Measurements from ENCODE around the gene RAB1B.

The RAB1B gene

DNA sequence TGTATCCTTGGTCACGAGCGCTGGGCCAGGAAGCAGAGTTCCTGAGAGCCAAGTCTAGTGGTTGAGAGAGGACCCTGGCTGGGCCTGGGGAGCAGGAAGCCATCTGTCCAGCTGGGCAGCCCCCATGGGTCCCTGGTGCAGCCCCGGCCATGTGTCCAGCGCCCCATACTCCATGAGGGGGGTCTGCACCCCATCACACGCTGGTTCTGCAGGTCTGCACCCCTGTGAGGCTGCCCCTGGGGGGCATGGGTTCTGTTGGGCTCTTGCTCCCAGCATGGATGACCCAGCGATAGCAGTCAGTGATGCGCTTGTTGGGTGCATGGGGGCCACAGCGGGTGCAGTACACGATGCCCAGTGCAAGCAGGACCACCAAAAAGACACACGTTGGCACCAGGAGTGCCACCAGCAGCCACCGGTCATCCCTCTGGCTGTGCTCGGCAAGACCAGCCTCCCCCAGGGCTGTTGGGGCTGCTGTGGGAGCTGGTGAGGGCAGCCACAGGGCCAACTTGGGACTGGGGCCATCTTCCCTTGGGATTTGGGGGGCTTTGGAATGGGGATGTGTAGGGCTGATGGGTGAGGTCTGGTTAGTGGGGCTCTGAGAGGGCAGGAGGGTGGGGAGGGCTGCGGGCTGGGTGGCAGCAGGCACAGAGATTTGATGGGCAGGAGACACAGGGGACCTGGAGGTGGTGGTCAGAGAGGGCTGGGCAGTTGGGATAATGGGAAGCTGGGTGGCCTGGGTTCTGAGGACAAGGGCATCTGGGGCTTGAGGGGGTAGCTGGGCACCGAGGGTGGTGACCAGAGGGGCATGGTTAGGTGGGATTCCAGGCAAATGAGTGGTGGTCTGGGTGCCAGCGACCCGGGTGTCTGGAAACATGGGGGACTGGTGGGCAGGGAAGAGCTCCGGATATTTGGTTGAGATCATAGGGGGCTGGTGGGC is 46.4 kb downstream of the RAB1B start:
- DNase-seq (ENCODE audit: low read depth): no peak
- TF ChIP-seq, protein P1, sequence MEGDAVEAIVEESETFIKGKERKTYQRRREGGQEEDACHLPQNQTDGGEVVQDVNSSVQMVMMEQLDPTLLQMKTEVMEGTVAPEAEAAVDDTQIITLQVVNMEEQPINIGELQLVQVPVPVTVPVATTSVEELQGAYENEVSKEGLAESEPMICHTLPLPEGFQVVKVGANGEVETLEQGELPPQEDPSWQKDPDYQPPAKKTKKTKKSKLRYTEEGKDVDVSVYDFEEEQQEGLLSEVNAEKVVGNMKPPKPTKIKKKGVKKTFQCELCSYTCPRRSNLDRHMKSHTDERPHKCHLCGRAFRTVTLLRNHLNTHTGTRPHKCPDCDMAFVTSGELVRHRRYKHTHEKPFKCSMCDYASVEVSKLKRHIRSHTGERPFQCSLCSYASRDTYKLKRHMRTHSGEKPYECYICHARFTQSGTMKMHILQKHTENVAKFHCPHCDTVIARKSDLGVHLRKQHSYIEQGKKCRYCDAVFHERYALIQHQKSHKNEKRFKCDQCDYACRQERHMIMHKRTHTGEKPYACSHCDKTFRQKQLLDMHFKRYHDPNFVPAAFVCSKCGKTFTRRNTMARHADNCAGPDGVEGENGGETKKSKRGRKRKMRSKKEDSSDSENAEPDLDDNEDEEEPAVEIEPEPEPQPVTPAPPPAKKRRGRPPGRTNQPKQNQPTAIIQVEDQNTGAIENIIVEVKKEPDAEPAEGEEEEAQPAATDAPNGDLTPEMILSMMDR (conservative IDR thresholded peaks at IDR 0.05; ENCODE audit: low read length): no peak
- H3K4me3 ChIP-seq (ENCODE audit: low read length): peak overlapping the region; percentile 93

DNA sequence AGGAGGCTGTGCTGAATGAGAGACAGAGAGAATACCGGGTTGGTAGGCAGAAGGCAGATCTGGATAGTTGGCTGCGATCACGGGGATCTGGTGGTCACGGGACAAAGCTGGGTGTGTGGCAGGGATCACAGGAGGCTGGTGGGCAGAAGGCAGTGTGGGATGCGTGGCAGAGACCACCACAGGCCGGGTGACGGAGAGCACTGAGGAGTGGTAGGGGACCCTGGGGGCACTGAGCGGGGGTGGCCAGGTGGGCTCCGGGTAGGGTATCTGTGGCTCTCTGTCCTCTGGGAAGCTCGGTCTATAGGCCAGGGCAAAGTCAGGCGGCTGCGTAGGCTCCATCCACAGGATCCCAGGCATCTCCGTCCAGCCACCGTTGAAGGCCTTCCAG is 47.1 kb downstream of the RAB1B start:
- TF ChIP-seq, protein P1 (conservative IDR thresholded peaks at IDR 0.05; ENCODE audit: low read length): no peak
- H3K4me3 ChIP-seq (ENCODE audit: low read length): peak overlapping the region; percentile 93
- no peak for DNase-seq (ENCODE audit: low read depth)

DNA sequence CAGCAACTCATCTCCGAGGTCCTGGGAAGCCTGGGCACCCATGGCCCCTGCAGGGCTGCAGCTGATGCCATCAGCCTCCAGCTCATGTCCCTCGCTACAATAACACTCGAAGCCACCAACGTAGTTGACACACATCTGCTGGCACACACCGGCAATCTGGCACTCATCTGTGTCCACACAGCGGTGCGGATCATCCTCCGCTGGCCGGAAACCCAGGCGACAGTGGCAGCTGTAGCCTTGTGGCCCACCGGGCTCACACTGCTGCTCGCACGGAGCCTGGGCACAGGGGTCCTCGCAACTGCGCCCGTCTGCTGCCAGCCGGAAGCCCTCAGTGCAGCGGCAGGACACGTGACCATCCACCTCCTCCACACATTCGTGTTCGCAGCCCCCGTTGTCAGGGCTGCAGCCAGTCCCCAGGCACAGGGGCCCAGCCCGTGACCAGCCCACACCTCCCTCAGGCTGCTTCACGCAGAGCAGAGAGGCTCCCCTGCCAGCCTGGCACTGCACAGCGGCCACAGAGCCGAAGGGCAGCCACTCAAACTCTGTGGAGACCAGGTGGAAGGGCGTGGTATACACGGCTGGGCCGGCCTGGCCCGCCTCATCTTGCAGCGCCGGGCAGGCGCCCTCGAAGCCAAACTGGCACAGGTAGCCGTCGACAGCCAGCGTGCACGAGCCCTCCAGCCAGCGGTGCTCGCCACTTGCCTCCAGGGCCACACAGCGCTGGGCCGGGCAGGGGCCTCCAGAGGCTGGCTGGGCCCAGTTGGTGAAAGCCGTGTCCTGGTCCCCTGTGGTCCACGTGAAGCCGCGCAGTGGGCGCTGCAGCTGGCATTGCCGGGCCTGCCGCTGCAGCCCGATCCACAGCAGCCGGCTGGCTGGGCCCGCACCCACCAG is 47.7 kb downstream of the RAB1B start:
- peak overlapping the region; percentile 93 for H3K4me3 ChIP-seq (ENCODE audit: low read length)
- TF ChIP-seq, protein P1 (conservative IDR thresholded peaks at IDR 0.05; ENCODE audit: low read length): no peak
- DNase-seq (ENCODE audit: low read depth): no peak

DNA sequence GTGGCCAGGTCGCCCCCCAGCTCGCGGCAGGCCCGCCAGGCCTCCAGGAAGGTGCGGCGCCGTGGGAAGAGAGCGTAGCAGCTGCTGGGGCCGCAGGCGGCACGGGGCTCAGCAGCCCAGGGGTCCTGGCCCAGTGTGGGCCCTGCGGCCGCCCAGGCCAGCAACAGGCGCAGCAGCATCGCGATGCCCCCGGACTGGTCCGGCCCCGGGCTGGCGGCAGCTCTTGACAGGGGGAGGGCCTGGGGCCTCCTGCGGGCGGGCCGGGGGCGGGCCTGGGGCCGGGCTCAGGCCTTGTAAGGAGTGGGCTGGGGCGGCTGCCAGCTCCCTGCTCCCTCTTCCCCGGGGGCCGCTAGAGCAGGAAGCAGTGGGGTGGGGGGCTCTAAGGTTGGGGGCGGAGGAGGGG is 48.4 kb downstream of the RAB1B start, which contains the start of gene CD248:
TSS of gene CD248 (minus strand) at position 196 of the 403 bp plus-strand sequence. CDS start at position 179, 17 bp downstream.
- DNase-seq (ENCODE audit: low read depth): peak; percentile 84
- H3K4me3 ChIP-seq (ENCODE audit: low read length): peak within 1 kb of the TSS; percentile 93
- TF ChIP-seq, protein P1 (conservative IDR thresholded peaks at IDR 0.05; ENCODE audit: low read length): no peak

DNA sequence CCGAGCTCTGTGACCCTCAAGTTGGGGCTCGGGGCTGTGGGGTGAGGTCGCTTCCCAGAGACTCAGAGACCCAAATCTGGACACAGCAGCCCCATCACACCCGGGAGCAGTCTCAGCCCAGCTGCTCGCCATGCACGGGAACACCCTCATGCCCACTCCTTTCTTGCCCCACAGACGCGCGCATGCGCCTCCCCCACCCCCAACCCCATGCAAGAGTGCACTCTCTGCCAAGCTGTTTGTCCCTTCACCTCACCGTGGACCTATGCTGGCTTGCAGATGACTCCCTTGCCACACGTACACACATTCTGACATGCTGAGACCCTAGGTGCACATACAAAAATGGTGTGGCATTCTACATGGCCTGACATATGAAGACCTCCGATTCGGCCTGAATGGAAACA is 48.9 kb downstream of the RAB1B start:
- H3K4me3 ChIP-seq (ENCODE audit: low read length): peak overlapping the region; percentile 93
- TF ChIP-seq, protein P1 (conservative IDR thresholded peaks at IDR 0.05; ENCODE audit: low read length): no peak
- DNase-seq (ENCODE audit: low read depth): peak; percentile 76

DNA sequence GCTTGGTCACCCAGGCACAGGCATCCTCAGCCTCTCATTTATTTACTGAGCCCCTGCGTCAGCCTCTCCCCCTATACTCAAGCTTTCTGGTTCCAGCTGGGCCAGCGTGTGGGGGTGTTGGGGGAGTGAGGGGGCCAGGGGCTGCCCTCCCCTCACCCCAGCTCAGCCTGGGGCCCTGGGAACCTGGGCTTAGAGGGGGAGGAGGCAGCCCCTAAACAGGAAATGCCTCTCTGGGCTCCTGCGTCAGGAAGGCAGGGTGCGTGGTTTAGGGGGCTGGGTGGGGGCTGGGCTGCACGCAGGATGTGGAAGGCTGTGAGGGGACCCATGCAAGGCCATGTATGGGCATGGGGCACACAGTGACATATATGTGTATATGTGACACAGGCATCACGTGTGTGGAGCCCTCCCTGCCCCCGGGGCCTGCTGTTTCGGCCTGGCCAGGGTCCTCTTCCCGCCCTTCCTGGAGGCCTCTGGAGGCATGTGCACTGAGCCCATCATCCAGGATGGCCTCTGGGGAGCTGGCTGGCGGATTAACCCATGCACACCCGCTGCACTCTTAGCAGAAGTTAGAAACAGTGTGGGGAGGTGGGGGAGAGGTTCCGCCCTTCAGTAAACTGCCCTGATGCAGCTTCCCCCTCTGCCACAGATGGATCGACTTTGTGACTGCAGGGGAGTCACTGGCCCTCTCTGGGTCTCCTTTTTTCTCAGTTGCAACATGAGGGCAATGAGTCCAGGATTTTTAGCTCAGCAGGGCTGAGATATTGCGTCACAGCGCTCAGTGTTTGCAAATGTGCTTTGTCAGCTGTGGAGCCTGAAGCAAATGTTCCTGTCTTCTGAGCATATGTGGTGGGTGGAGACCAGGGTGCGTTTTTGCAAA is 49.5 kb downstream of the RAB1B start:
- TF ChIP-seq, protein P1 (conservative IDR thresholded peaks at IDR 0.05; ENCODE audit: low read length): no peak
- peak overlapping the region; percentile 93 for H3K4me3 ChIP-seq (ENCODE audit: low read length)
- peak; percentile 89 for DNase-seq (ENCODE audit: low read depth)

Measured in AG10803 (cell line).